Stimulated activated CD4-positive, alpha-beta T cell treated with anti-CD3 and anti-CD28 coated beads, Interleukin-2, amount 100 ng/mL, for 48 hours (primary cell): ENCODE measurements around the gene MXRA8.

ENCODE experiments used
- DNase-seq, 2 donors: peaks; one replicate each; pipeline ENCODE4 v3.0.0-alpha.2; 2020

The MXRA8 gene

GRCh38 chr1:1306070-1306660 is 52.2 kb downstream of the MXRA8 start:
- DNase-seq, result no peak

- DNase-seq, result no peak
These were observed 52.9 kb downstream of the MXRA8 start for GRCh38 chr1:1305300-1306069.

GRCh38 chr1:1304331-1305299 is 53.7 kb downstream of the MXRA8 start:
- no peak for DNase-seq

- no peak for DNase-seq
These were observed 54.6 kb downstream of the MXRA8 start for GRCh38 chr1:1303736-1304135.

- no peak for DNase-seq
These were observed 55.3 kb downstream of the MXRA8 start for GRCh38 chr1:1302951-1303509.
